ENCODE data around the gene TACC2.

Gene TACC2

GRCh38 chr10:122288262-122288661, 299.3 kb downstream of the TACC2 start:
- Histone ChIP-seq H3K36me3 (ENCODE audit: insufficient read depth, low read length) (no peaks in the 10 kb centered on the region), H3K27me3 (ENCODE audit: insufficient read depth, low read length, poor library complexity) (peaks cover 4% of the 10 kb centered on the region), H3K4me1 (ENCODE audit: insufficient read depth, low read length) (no peaks in the 10 kb centered on the region), H4K20me1 (ENCODE audit: insufficient read depth, low read length) (no peaks in the 10 kb centered on the region), H3K27ac (ENCODE audit: low read length) (no peak overlapping the region), H3K79me2 (ENCODE audit: insufficient read depth, low read length) (no peaks in the 10 kb centered on the region), H3K9me3 (ENCODE audit: insufficient read depth, low read length, severe bottlenecking) (no peaks in the 10 kb centered on the region), H2AFZ (ENCODE audit: low read depth, low read length) (no peak overlapping the region), H3K4me3 (ENCODE audit: low read depth in 1 of 2, low read length in 2 of 2) (no peak overlapping the region), H3K4me2 (ENCODE audit: insufficient read depth, low read length) (no peak overlapping the region), H3K9ac (ENCODE audit: low read depth, low read length) (no peak overlapping the region)
- ATAC-seq (ENCODE audit: insufficient read depth, low read depth) (no peak), DNase-seq (no peak)
- no peak for TF ChIP-seq CTCF (IDR thresholded peaks at IDR 0.05; ENCODE audit: borderline replicate concordance, extremely low read depth, low read length, poor library complexity, severe bottlenecking)
- TF ChIP-seq EZH2 (IDR thresholded peaks at IDR 0.05; ENCODE audit: borderline replicate concordance, low read depth, low read length, severe bottlenecking) = no peak

DNA sequence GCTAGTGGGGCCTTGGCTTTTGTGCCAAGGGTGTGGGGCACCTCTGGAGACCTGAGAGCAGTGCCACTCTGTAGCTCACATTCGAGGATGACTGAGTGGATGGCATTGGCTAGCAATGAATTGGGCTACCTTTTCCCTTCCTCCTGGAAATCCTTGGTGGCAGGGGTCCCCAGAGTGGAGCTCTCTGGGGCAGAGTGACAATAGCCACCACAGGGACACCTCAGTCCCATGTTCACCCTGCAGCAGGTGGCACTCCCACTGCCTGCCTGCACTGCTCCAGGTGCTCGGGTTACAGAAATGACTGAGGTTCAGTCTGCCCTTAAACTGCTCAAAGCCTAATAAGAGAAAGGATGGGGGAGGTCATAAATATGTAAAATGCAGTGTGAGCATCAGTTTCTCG, 300.0 kb downstream of the TACC2 start:
- Histone ChIP-seq H3K36me3 (ENCODE audit: insufficient read depth, low read length) (no peaks in the 10 kb centered on the region), H4K20me1 (ENCODE audit: insufficient read depth, low read length) (no peaks in the 10 kb centered on the region), H2AFZ (ENCODE audit: low read depth, low read length) (no peak overlapping the region), H3K9me3 (ENCODE audit: insufficient read depth, low read length, severe bottlenecking) (no peaks in the 10 kb centered on the region), H3K27me3 (ENCODE audit: insufficient read depth, low read length, poor library complexity) (peaks cover 6% of the 10 kb centered on the region), H3K9ac (ENCODE audit: low read depth, low read length) (no peak overlapping the region), H3K27ac (ENCODE audit: low read length) (no peak overlapping the region), H3K79me2 (ENCODE audit: insufficient read depth, low read length) (no peaks in the 10 kb centered on the region), H3K4me3 (ENCODE audit: low read depth in 1 of 2, low read length in 2 of 2) (no peak overlapping the region), H3K4me2 (ENCODE audit: insufficient read depth, low read length) (no peak overlapping the region), H3K4me1 (ENCODE audit: insufficient read depth, low read length) (no peaks in the 10 kb centered on the region)
- no peak for ATAC-seq (ENCODE audit: insufficient read depth, low read depth)
- TF ChIP-seq CTCF (IDR thresholded peaks at IDR 0.05; ENCODE audit: borderline replicate concordance, extremely low read depth, low read length, poor library complexity, severe bottlenecking) = no peak
- no peak for TF ChIP-seq EZH2 (IDR thresholded peaks at IDR 0.05; ENCODE audit: borderline replicate concordance, low read depth, low read length, severe bottlenecking)
- no peak for DNase-seq

GRCh38 chr10:122290334-122290733, 301.4 kb downstream of the TACC2 start:
- no peak for DNase-seq

More at GRCh38 chr10:122290334-122290733, 301.4 kb downstream of the TACC2 start:
- Histone ChIP-seq H3K4me2 (ENCODE audit: insufficient read depth, low read length) (no peak overlapping the region), H2AFZ (ENCODE audit: low read depth, low read length) (no peak overlapping the region), H3K27ac (ENCODE audit: low read length) (no peak overlapping the region), H3K79me2 (ENCODE audit: insufficient read depth, low read length) (no peaks in the 10 kb centered on the region), H4K20me1 (ENCODE audit: insufficient read depth, low read length) (no peaks in the 10 kb centered on the region; the same call in 1 of the 2 replicates), H3K36me3 (ENCODE audit: insufficient read depth, low read length) (no peaks in the 10 kb centered on the region), H3K9ac (ENCODE audit: low read depth, low read length) (no peak overlapping the region), H3K4me3 (ENCODE audit: low read depth in 1 of 2, low read length in 2 of 2) (no peak overlapping the region), H3K9me3 (ENCODE audit: insufficient read depth, low read length, severe bottlenecking) (no peaks in the 10 kb centered on the region), H3K4me1 (ENCODE audit: insufficient read depth, low read length) (no peaks in the 10 kb centered on the region), H3K27me3 (ENCODE audit: insufficient read depth, low read length, poor library complexity) (peaks cover 9% of the 10 kb centered on the region)
- no peak for TF ChIP-seq CTCF (IDR thresholded peaks at IDR 0.05; ENCODE audit: borderline replicate concordance, extremely low read depth, low read length, poor library complexity, severe bottlenecking)
- TF ChIP-seq EZH2 (IDR thresholded peaks at IDR 0.05; ENCODE audit: borderline replicate concordance, low read depth, low read length, severe bottlenecking) = no peak
- ATAC-seq (ENCODE audit: insufficient read depth, low read depth) = no peak

Measured in DND-41 (cell line).